GM18517 (cell line): ENCODE results near the gene GSK3B.
"Not testable (repeated sequence)": the region's sequence is repeated elsewhere in the genome, so short reads cannot be mapped to it uniquely, and the experiment has no call there.

Source experiments
- ATAC-seq: cut with Tn5 transposase; IDR thresholded peaks from one replicate; pipeline ENCODE4 v1.9.1; 2021; ENCODE audit warnings: mild to moderate bottlenecking, moderate library complexity; ENCODE audit not compliant: unreplicated experiment

Gene GSK3B

DNA sequence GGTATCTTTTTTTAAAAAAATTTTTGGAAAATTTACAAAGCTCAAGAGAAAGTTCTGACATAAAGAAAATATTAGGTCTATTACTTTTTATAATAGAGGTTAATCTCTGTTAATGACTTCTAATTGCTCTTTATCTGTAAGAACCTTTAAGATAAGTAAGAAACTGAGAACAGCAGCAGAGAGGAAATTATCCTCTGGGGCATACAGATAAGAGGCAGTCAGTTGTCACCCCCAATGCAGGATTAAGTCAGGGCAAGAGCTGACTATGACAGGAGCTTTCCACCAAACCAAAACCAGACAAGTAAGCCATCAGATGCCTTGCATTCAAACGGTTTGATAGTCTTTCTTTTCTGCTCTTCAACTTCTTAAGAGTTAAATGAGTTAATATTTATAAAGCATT, 149.0 kb downstream of the GSK3B start:
- ATAC-seq: no peak

DNA sequence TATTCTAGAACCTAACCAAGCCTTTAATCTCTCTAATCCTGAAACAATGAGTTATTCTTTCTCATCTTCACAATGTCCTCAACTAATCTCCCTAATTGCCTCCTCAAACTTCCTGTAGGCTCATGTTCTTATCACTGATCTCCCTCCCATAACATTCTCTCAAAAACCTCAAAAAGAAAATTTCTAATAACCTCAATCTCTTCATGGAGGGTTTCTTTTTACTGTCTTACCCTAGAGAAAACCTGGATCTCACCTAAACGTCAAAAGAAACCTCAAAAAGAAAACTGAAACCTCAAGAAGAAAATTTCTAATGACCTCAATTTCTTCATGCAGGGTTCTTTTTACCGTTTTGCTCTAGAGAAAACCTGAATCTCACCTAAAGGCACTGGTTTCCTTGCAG, 150.2 kb downstream of the GSK3B start:
- ATAC-seq: peak; percentile 59

DNA sequence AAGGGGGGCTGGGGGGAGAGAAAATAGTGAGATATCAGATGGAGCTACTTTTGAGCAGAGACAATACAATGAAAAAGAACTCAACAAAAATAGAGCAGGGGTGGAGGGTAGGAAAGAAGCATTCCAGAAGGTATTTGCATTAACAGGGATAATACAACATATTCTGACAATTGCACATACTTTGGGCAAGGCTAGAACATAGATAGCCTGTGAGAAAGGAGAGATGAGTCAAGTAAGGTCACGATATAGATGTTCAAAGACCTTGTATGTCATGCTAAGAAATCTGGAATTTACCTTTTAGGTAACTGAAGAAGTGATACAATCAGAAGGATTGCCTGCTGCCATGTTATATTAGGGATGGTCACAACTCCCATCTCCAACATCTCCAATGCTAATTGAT, 155.2 kb downstream of the GSK3B start:
- ATAC-seq: no peak

DNA sequence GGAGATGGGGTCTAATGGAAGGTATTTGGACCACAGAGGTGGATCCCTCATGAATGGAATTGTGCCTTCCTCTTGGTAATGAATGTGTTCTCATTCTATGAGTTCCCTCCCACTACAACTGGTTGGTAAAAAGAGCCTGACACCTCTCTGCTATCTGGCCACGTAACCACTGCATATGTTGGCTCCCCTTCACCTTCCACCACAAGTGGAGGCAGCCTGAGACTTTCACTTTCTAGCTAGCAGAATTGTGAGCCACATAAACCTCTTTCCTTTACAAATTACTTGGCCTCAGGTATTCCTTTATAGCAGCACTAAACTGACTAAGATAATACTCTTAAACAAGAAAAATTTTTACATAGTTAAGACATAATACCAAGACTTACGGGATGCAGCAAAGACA, 157.0 kb downstream of the GSK3B start:
- peak; percentile 92 for ATAC-seq

DNA sequence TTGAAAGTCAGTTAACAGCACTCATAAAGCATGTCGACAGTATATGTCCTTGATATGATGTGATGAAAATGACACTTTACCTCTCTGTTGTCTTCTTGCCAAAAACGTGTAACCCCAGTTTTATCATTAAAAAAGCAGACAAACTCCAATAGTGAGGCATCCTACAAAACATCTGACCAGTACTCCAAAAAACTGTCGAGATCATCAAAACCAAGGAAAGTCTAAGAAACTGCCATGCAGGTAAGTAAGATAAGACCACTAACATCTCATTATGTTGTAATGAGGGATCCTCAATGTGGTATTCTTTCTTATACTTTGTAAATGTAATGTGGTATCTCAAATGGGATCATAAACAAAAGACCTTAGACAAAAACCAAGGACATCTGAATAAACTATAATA, 160.0 kb downstream of the GSK3B start:
- ATAC-seq: no peak

DNA sequence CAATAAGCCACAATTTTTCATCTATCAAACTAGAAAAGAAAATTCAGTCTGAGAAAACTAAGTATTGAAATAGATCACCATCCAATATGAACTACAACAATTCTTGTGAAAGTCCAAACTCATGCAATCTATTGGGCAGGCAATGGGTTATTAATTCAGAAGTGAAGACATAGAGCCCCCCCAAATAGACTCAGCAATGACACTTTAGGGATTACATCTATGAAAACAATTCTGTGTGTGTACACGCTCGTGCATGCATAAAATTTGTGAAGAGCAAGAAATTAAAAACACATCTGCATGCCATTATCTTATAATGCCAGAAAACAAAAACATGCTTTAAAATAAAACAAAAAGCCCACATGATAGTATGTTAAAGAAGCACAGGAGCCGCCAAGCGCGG, 161.0 kb downstream of the GSK3B start:
- no peak for ATAC-seq

DNA sequence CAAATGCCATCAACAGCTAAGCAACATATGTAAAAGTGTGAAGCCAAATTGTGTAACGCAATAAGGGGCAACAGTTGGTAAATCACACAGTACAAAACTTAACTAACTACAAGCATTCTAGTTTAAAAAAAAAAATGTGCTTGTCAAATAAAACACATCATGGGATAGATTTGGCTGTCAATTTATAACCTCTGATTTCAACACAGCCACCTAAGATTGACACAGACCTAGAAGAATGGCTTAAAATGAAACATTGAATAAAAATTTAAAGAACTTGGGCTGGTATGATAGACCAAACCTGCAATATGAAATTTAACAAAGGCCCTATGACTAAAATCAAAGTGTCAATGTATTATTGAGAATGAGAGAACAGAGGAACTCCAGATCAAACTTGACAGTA, 164.0 kb downstream of the GSK3B start:
- no peak for ATAC-seq

DNA sequence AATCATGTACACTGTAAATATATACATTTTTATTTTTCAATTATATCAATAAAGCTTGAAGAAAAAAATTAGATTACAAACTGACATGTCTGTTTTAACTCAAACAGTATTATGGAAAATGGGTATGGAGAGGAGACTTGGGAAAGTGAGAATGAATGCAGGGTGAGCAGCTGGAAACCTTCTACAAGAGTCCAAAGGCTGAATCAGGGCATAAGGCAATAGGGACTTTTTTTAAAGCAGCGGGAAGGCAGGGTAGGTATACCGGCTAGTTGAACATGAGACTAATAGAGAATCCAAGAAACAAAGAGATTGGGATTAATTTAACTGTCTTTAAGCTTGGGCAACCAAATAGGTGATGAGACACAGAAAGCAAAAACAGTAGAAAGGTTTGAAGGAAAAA, 167.1 kb downstream of the GSK3B start:
- ATAC-seq: no peak

DNA sequence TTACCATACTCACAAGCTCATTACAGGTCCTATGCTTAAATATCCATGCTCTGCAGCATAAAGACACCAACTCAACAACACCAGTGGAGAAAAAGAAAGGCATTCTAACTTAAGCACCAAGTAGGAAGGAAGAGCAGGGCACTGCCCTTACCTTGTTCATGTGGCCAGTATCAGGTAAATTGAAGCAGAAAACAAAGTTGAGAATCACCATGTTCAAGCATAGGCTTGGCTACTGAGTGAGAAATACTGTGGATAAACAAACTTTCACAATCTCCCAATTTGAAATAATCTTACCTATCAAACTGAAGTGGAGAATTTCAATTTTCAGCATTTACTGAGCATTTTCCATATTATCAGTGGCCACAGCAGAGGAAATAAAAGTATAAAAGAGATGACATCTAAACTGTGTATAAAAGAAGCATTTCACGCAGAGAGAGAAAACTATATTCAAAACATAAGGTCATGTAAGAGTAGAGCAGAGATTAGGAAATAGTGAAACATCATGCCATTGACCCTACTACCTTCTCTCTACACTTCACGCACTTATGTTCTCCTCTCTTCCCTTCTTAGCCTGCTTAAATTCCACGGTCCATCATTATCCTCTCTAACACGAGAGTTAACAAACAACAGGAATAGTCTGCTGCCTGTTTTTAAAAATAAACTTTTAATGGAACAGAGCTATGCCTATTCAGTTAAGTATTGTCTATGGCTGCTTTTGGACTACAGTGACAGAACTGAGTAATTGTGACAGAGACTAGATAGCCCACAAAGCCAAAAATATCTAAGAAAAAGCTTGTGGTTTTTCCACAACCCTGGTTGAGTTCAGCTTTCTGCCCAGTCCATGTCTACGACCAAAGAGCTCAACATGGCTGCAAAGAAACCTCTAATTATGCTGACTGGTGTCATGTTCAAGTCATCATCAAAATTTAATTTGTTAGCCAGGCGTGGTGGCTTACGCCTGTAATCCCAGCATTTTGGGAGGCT, 169.8 kb downstream of the GSK3B start:
- ATAC-seq: no peak

DNA sequence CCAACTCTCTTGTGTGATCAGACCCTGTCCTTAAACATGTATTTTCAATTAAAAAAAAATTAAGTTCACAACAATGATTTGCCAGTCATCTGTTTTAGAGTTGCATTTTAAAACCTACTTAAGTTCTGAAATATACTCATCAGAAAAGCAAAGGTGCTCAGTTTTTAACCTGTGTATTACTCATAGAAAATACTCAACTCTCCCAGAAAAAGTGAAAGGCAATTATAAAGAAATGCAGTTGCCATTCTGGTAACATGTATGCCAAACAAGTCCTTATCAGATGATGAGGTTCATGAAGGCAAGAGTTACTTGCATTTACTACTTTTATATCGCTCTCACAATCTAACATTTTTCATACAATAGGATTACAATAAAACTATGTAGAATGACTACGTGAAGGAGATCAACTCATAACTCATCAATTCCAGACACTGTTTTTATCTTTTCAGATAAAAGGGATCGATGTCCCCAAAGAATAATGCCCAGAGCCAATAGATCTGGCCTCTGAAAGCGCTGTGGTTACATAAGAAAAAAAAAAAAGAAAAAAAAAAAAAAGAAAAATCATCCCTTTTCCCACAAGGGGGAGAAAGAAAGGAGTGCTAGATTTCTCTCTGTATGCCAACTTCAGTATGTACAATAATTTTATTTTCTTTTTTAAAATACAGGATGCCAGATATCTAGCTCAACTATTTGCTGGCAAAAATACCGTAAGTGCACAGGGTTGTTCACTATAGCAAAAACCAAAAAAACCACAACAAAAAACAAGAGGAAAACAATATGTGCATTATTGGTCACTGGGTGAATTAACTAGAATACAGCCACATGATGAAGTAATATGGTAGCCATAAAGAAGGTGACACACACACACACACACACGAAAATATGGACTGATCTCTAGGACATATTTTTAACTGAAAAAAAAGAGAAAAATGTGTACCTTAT, 175.0 kb downstream of the GSK3B start:
- no peak for ATAC-seq

DNA sequence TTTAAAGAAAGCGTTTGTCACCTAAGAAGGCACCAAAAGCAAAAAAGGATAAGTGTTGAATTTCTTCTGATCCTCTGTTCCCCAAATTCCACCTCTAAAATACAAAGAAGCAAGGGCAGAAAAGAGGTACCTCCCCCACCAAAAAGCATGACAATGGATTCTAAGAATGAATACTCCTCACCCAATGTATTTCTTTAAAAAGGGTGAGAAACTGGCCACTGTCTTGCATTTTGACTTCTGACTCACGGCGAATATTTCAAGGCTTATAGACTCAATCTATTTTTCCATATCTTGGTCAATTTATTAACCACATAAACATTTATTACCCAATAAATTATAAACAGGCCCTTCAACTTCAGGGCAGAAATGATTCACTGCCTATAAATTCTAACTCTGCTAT, 181.2 kb downstream of the GSK3B start:
- ATAC-seq: no peak

DNA sequence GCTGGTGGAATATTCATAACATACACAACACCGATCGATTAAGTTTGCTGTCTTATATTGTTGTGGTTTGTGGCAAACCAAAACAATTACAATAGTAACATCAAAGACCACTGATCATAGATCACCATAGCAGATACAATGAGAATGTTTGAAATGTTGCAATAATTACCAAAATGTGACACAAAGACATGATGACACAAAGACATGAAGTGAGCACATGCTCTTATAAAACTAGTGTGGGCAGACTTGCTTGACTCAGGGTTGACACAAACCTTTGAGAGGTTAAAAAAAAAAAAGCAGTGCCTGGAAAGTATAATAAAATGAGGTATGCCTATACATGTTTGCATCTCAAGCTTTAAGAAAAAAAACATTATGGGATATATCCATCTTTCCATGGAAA, 182.0 kb downstream of the GSK3B start:
- ATAC-seq: no peak

DNA sequence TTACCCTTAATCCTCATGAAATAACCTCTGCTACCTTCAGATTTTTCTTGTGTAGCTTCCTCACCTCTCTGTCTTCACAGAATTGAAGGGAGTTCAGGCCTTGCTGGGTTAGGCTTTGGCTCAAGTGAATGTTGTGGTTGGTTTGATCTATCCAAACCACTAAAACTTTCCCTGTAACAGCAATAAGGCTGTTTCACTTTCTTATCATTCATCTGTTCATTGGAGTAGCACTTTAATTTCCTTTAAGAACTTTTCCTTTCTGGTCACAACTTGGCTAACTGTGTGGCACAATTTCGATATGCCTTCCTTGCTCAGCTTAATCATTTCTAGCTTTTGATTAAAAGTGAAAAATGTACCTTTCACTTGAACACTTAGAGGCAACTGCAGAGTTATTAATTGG, 182.5 kb downstream of the GSK3B start:
- ATAC-seq: no peak

DNA sequence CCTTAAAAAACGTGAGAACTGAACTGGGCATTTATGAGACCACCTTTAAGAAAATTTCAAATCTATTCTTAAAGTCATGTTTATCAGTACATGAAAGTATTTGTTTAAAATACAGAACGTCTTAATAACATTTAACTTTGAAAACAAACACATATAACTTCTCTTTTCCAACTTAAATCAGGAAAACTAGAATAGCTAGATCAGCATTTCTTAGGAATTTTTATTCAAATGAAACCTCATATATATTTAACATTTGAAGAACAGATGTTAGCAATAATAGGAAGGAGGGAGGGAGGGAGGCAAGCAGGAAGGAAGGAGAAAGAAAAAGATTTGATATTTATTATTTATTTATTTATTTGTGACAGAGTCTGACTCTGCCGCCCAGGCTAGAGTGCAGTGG, 192.2 kb downstream of the GSK3B start:
- ATAC-seq: no peak

DNA sequence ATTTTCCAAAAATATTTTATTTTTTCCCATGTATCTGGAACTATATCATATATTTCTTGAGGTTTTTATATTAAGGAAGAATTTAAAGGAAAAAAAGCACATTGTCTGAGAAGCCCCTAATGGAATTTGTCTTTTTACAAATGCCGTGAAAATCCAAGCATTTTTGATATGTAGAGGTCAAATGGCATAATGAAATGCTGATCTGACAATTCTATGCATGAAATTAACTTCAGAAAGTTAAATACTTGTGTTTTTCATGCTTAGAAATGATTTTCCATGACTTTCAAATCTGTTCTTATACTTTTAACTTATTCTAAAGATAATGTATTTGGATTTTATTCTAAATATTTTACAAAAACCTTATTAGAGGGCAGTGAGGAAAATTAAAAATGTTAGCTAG, 193.1 kb downstream of the GSK3B start:
- ATAC-seq: no peak

DNA sequence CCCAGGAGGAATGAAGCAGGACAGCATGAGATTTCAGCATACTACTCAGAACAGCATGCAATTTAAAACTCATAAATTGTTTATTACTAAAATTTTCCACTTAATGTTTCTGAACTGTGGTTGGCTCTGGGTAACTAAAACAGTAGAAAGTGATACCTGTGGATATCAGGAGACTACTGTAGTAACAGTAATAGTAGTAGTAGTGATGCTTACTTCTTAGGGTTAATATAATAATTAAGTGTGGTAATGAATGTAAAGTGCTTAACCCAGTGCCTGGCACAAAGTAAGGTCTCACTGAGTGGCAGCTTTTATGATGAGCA, 195.1 kb downstream of the GSK3B start:
- no peak for ATAC-seq

DNA sequence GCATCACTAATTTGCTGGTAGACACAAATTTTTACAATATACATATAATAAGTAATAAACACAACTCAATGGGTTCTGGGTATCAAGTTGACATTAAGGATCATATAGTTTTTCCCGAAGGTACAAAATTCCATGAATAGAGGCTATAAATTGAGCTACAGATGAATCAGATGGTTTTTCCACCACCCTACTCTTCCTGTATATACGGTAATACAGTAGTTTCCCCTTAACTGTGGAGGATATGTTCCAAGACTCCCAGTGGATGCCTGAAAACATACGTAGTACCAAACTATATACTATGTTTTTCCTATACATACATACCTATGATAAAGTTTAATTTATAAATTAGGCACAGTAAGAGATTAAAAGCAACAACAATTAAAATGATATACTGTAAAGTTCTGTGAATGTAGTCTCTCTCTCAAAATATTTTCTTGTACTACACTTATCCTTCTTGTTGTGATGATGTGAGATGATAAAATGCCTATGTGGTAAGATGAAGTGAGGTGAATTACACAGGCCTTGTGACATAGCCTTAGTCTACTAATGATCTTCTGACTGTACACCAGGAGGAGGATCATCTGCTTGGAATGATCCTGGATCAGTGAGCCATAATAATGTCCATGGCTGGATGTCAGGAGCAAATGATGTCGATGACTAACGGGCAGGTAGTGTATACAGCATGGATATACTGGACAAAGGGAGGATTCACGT, 195.6 kb downstream of the GSK3B start:
- ATAC-seq: no peak

DNA sequence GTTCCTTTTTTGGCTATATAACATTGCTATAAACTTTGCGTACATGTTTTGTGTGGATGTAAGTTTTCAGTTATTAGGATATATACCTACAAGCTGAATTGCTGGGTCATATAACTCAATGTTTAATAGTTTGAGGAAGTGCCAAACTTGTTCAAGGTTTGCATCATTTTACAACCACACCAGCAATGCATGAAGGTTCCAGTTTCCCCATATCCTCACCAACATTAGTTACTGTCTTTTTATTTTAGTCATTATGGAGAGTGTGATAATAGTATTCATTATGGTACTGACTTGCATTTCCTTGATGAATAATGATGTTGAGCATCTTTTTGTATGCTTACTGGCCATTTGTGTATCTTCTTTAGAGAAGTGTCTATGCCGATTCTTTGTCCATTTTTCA, 200.1 kb downstream of the GSK3B start:
- no peak for ATAC-seq

DNA sequence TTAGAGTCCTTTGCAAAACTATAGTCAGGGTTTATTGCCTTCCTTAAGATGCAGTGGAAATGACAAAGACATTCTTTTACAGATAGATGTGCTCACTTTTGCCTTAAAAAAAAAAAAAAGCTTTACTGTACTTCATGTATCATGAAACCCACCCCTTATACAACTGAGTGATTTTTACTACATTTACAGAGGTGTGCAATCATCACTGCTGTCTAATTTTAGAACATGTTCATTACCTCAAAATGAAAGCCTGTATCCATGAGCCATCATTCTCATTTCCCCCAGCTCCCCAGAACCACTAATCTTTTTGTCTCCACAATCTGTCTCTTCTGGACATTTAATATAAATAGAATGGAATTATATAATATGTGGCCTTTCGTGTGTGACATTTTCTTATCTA, 200.5 kb downstream of the GSK3B start:
- ATAC-seq: no peak

DNA sequence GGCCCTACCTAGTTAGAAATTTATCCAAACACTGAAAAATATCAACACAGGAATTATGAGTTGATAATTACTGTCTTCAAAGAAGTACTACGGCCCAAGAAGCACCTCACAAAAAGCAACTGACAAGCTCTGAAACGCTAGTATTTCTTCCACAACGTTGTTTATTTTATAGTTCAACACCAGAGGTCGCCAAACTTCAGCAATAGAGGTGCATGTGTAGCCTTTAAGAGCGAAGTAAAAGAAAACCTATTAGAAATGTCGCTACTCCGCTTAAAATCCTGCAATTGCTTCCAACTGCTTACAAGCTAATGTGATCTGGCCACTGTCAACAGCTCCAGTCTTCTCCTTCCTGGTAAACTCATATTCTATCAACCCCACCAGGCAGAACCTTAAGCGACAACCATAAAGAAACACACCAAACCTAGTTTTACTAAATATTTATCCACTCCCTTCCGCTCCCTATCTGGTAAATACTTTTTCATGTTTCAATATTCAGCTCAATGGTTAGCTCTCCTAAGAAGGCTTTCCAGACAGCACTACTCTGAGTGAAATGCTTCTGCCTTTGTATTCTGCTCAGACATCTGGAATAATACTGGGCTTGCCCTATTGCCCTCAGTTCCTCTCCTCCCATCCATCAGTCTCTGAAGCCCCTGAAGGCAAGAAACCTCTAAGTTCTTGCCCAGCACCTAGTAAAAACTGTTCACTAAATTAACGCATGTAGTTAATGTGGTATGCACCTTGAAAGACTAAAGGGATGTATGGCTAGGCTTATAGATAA, 202.1 kb downstream of the GSK3B start:
- no peak for ATAC-seq

DNA sequence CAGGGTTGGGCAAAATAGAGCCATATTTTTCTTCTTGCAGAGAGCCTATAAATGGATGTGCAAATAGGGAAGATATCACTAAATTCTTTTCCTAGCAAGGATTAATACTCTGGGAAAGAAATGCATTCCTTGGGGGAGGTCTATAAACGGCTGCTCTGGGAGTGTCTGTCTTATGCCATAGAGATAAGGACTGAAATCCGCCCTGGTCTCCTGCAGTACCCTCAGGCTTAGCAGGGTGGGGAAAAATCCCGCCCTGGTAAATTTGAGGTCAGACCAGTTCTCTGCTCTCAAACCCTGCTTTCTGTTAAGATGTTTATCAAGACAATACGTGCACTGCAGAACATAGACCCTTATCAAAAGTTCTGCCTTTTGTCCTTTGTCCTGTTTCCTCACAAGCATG, 205.6 kb downstream of the GSK3B start:
- not testable (repeated sequence) for ATAC-seq
